GM12878 (cell line): ENCODE measurements around the gene BCL2L13. TPM values are rescaled to one million over a fixed set of nuclear protein-coding genes. Genes with fewer than 3 reads are reported as not detected.

Experiments used
- ATAC-seq: fragments of 200-7000 bp; cut with Tn5 transposase; 3 replicates; pipeline ENCODE4 v1.9.1; 2020; ENCODE audit warnings: mild to moderate bottlenecking, moderate library complexity
- BruUV-seq: library from RNA; stranded (reverse); fragments of 400-500 nt; replicated peaks from 2 replicates; lab custom pipeline; 2021; lab: Mats Ljungman, UMichigan
- CTCF ChIA-PET: fragments of 300-600 bp; sonication (Branson Sonifier 250); formaldehyde crosslinking; extraction: SDS; loops from one replicate; lab custom pipeline; 2021; ENCODE audit warnings: inconsistent platforms; lab: Yijun Ruan, JAX
- POLR2A ChIA-PET: fragments of 350-600 bp; formaldehyde crosslinking; extraction: SDS; loops from one replicate; lab custom pipeline; 2021; ENCODE audit warnings: inconsistent platforms; lab: Charles Lee
- RAD21 ChIA-PET: fragments of 300-600 bp; sonication (Branson Sonifier 250); formaldehyde crosslinking; loops from one replicate; lab custom pipeline; 2023; ENCODE audit warnings: antibody characterized with exemption; ENCODE audit not compliant: unreplicated experiment; lab: Charles Lee
- SMC1A ChIA-PET: fragments of 300-600 bp; sonication (Branson Sonifier 250); formaldehyde crosslinking; loops from one replicate; lab custom pipeline; 2023; ENCODE audit not compliant: unreplicated experiment, uncharacterized antibody; lab: Charles Lee
- DNase-seq: peaks from one replicate; pipeline ENCODE4 v3.0.0-alpha.2; 2011; ENCODE audit warnings: low read depth, low spot score
- FAIRE-seq: peaks from 3 replicates; lab custom pipeline; 2011; peaks lifted over from hg19 to GRCh38; lab: Jason Lieb, UNC
- H2AFZ ChIP-seq: 2 replicates; pipeline ENCODE4 v1.6.0; 2011; ENCODE audit warnings: low read depth, low read length, control low read depth; ENCODE audit not compliant: control insufficient read depth
- H3K27ac ChIP-seq: 2 replicates; pipeline ENCODE4 v1.5.1; 2011; ENCODE audit warnings: control low read depth; ENCODE audit not compliant: control insufficient read depth, insufficient read depth
- H3K27me3 ChIP-seq, 2 experiments: replicated peaks in 1 of 2; 2 replicates each; pipeline versions ENCODE4 v1.6.0 to v1.6.1; 2011; ENCODE audit warnings: low read length in 1 of 2; ENCODE audit not compliant: control insufficient read depth in 2 of 2, insufficient read depth in 2 of 2
- H3K36me3 ChIP-seq, 2 experiments: 2 replicates each; pipeline ENCODE4 v1.5.1; 2011; ENCODE audit warnings: low read length in 1 of 2; ENCODE audit not compliant: control insufficient read depth in 2 of 2, insufficient read depth in 2 of 2
- H3K4me1 ChIP-seq: 2 replicates; pipeline ENCODE4 v1.6.1; 2011; ENCODE audit warnings: mild to moderate bottlenecking, low read length, moderate library complexity, mixed read lengths; ENCODE audit not compliant: control insufficient read depth, insufficient read depth
- H3K4me2 ChIP-seq: 2 replicates; pipeline ENCODE4 v1.6.0; 2011; ENCODE audit warnings: control low read depth; ENCODE audit not compliant: control insufficient read depth, insufficient read depth
- H3K4me3 ChIP-seq: fragments of 200-600 bp; sonication (generic); 2 replicates; pipeline ENCODE4 v1.5.1; 2016
- H3K79me2 ChIP-seq: 2 replicates; pipeline ENCODE4 v1.6.0; 2011; ENCODE audit warnings: low read length; ENCODE audit not compliant: control insufficient read depth, insufficient read depth
- H3K9ac ChIP-seq: 2 replicates; pipeline ENCODE4 v1.8.0; 2011; ENCODE audit warnings: low read length, control low read depth, mixed read lengths; ENCODE audit not compliant: control insufficient read depth, insufficient read depth
- H3K9me3 ChIP-seq: replicated peaks from 3 replicates; pipeline ENCODE4 v1.5.1; 2011; ENCODE audit warnings: mild to moderate bottlenecking, low read length; ENCODE audit not compliant: control insufficient read depth, insufficient read depth
- H4K20me1 ChIP-seq: 2 replicates; pipeline ENCODE4 v1.6.0; 2011; ENCODE audit not compliant: control insufficient read depth, insufficient read depth
- CTCF ChIP-seq, 3 experiments: IDR thresholded peaks in 2 of 3; conservative IDR thresholded peaks in 1 of 3; 2 replicates each; pipeline ENCODE4 v1.5.1; 2011; ENCODE audit warnings: low read depth in 3 of 3, low read length in 3 of 3, mild to moderate bottlenecking in 3 of 3, control low read depth in 2 of 3, moderate library complexity in 2 of 3, inconsistent platforms in 1 of 3, mixed read lengths in 1 of 3; ENCODE audit not compliant: control insufficient read depth in 2 of 3, insufficient read depth in 1 of 3; ENCODE audit errors: extremely low read depth in 1 of 3
- E2F4 ChIP-seq: IDR thresholded peaks from 2 replicates; pipeline ENCODE4 v1.6.1; 2012; ENCODE audit warnings: low read depth, low read length, improper control_type of control experiment
- IKZF1 ChIP-seq: fragments of 450-650 bp; conservative IDR thresholded peaks from 2 replicates; pipeline ENCODE4 v1.6.1; 2017; ENCODE audit warnings: antibody characterized with exemption, mild to moderate bottlenecking
- IRF5 ChIP-seq: fragments of 450-650 bp; IDR thresholded peaks from 2 replicates; pipeline ENCODE4 v1.6.1; 2017; ENCODE audit warnings: borderline replicate concordance
- NFYA ChIP-seq: IDR thresholded peaks from 2 replicates; pipeline ENCODE4 v1.6.1; 2011; ENCODE audit warnings: low read depth, mild to moderate bottlenecking, low read length, improper control_type of control experiment, borderline replicate concordance
- POU2F2 ChIP-seq: IDR thresholded peaks from 3 replicates; pipeline ENCODE4 v1.6.1; 2011; ENCODE audit warnings: low read depth, mild to moderate bottlenecking, low read length, borderline replicate concordance
- RAD21 ChIP-seq: IDR thresholded peaks from 2 replicates; pipeline ENCODE4 v1.6.1; 2011; ENCODE audit warnings: mild to moderate bottlenecking, low read depth, low read length, moderate library complexity; ENCODE audit not compliant: insufficient read depth
- RB1 ChIP-seq: fragments of 450-650 bp; formaldehyde crosslinking; IDR thresholded peaks from 2 replicates; pipeline ENCODE4 v1.6.1; 2017; ENCODE audit warnings: mild to moderate bottlenecking, borderline replicate concordance
- SMC3 ChIP-seq: IDR thresholded peaks from 2 replicates; pipeline ENCODE4 v1.6.1; 2011; ENCODE audit warnings: low read length, improper control_type of control experiment, borderline replicate concordance
- STAT3 ChIP-seq: IDR thresholded peaks from 2 replicates; pipeline ENCODE4 v1.6.1; 2011; ENCODE audit warnings: low read depth, low read length, improper control_type of control experiment
- USF1 ChIP-seq: IDR thresholded peaks from 2 replicates; pipeline ENCODE4 v1.6.1; 2011; ENCODE audit warnings: borderline replicate concordance, low read depth, mild to moderate bottlenecking, moderate library complexity, mixed read lengths, low read length; ENCODE audit not compliant: insufficient read depth; ENCODE audit errors: extremely low read length
- ZNF207 ChIP-seq: fragments of 450-650 bp; IDR thresholded peaks from 2 replicates; pipeline ENCODE4 v1.6.1; 2014; ENCODE audit warnings: antibody characterized with exemption, mild to moderate bottlenecking, borderline replicate concordance
- ZNF384 ChIP-seq: IDR thresholded peaks from 2 replicates; pipeline ENCODE4 v1.6.1; 2012; ENCODE audit warnings: low read depth, mild to moderate bottlenecking, low read length, improper control_type of control experiment, borderline replicate concordance
- WGBS: methylation state at CpG from one replicate; pipeline ENCODE4 v1.1.6; 2016; ENCODE audit warnings: low lambda C conversion rate; ENCODE audit not compliant: insufficient replicate concordance, insufficient coverage; ENCODE audit errors: missing lambda C conversion rate; 5-methylcytosine and 5-hydroxymethylcytosine counted together
- in situ Hi-C: fragments of 300-500 bp; cut with MboI; formaldehyde crosslinking; loops from 9 replicates; pipeline ENCODE4 v1.14.3; 2018; ENCODE audit warnings: mixed read lengths
- intact Hi-C: fragments of 100-400 bp; cut with micrococcal nuclease; formaldehyde crosslinking; loops from one replicate; pipeline ENCODE4 v1.14.2; 2022; ENCODE audit not compliant: unreplicated experiment
- polyA plus RNA-seq, 11 experiments: library from polyadenylated mRNA; depleted of rRNA in 4 of 11; unstranded in 6 of 11; stranded (reverse) in 5 of 11; fragments of >200 nt; fragmentation: Nextera tagmentation in 4 of 11; fragmentation: Illumina TruSeq in 1 of 11; extraction: Ambion mirVana in 4 of 11; extraction: Trizol in 1 of 11; gene quantifications; 1 replicate in 1 of 11; 2 replicates in 10 of 11; pipeline versions ENCODE4 v1.2.1 to v1.2.3, GENCODE V29; 2011 to 2016; ENCODE audit warnings: inconsistent platforms in 2 of 11, missing spikeins in 2 of 11, low read depth in 1 of 11
- total RNA-seq, 4 experiments: library from RNA; depleted of rRNA in 3 of 4; stranded (reverse); fragments of >200 nt in 3 of 4; fragmentation: Illumina TruSeq in 1 of 4; extraction: Trizol in 1 of 4; gene quantifications; 2 replicates each; pipeline versions ENCODE4 v1.2.1 to v1.2.3, GENCODE V29; 2013 to 2021

The BCL2L13 gene
- total and polyA plus RNA-seq, 10 of the 15 experiments (the other 5 are each of a cell fraction or from before 2014, with no cell fraction given), result 18.6 to 30.6 (median 28.2) TPM

- TF ChIP-seq RAD21 (peak; percentile 98), SMC3 (peak; percentile 92), CTCF (IDR thresholded peaks at IDR 0.05 in 2 of 3, conservative IDR thresholded peaks at IDR 0.05 in 1 of 3; ENCODE audit: control insufficient read depth in 2 of 3, extremely low read depth in 1 of 3, insufficient read depth in 1 of 3, low read depth in 3 of 3, low read length in 3 of 3) (peak; percentile 84 to 94 (median 90)), ZNF207 (no peak)
Observed at GRCh38 chr22:17742527-17742902, 104.0 kb downstream of the BCL2L13 start (continued).

- no peaks in the 10 kb centered on the region for H4K20me1 ChIP-seq
- H2AFZ ChIP-seq, result no peak overlapping the region
- no peak overlapping the region for H3K9ac ChIP-seq
- 92% methylated on average over 25 of the region's 25 CpGs for WGBS
- H3K4me2 ChIP-seq, result no peak overlapping the region
- H3K4me1 ChIP-seq, result peaks cover 7% of the 10 kb centered on the region
- SMC1A ChIA-PET, result interaction anchor here (0.5 to 5.5 kb wide), 10 partner anchors 21 to 334 kb away, joined by 3 to 46 read pairs (median 5); partner anchors contain the start of gene PEX26
- H3K36me3 ChIP-seq, result peaks cover 2 to 25% of the 10 kb centered on the region in 2 experiments; a peak in 3 of 4 replicates
- FAIRE-seq, result no peak
- H3K79me2 ChIP-seq, result peaks cover 6% of the 10 kb centered on the region
- POLR2A ChIA-PET, result no interaction called here
- TF ChIP-seq RB1 (no peak), STAT3 (no peak), IKZF1 (no peak), POU2F2 (no peak), IRF5 (no peak), NFYA (no peak), ZNF384 (no peak), E2F4 (no peak), USF1 (no peak)
- TF ChIP-seq, all 136 proteins: peak for 0
- RAD21 ChIA-PET, result interaction anchor here (1.0 to 4.4 kb wide), 9 partner anchors 9 to 332 kb away, joined by 3 to 58 read pairs (median 5); no protein-coding TSS in a partner anchor
- intact Hi-C loops (loop anchor here (5.0 kb wide), 1 partner anchor 187 kb away; no protein-coding TSS in a partner anchor), in situ Hi-C loops (loop anchor here (10.0 kb wide), 1 partner anchor 61 kb away; no protein-coding TSS in a partner anchor)
- Histone ChIP-seq H3K27ac (no peak overlapping the region), H3K4me3 (no peak overlapping the region), H3K9me3 (no peaks in the 10 kb centered on the region), H3K27me3 (no peaks in the 10 kb centered on the region)
- DNase-seq (no peak), ATAC-seq (no peak)
- no TSS peak for BruUV-seq
- CTCF ChIA-PET, result interaction anchor here (1.1 to 4.7 kb wide), 12 partner anchors 8 to 331 kb away, joined by 5 to 101 read pairs (median 17); no protein-coding TSS in a partner anchor
Observed at GRCh38 chr22:17743661-17744411, 105.3 kb downstream of the BCL2L13 start.
